ENCODE measurements around the gene KLHL29.

- TF ChIP-seq SIN3A (IDR thresholded peaks at IDR 0.05; ENCODE audit: borderline replicate concordance, insufficient read depth, low read depth, low read length) (no peak), CTCF (IDR thresholded peaks at IDR 0.05) (no peak), POLR2AphosphoS5 (IDR thresholded peaks at IDR 0.05; ENCODE audit: low read depth, low read length) (no peak)
Observed at GRCh38 chr2:23556929-23557328, 171.9 kb downstream of the KLHL29 start.

All from Panc1 (cell line).